IMR-90 (cell line): ENCODE data around the gene CYB5B. TPM values are rescaled to one million over a fixed set of nuclear protein-coding genes. Genes with fewer than 3 reads are reported as not detected.

ENCODE experiments used
- ATAC-seq: fragments of 200-7000 bp; cut with Tn5 transposase; 2 replicates; pipeline ENCODE4 v1.9.1; 2020; ENCODE audit warnings: low read depth, mild to moderate bottlenecking, moderate library complexity
- BruUV-seq: library from RNA; stranded (reverse); fragments of 400-500 nt; replicated peaks from 2 replicates; lab custom pipeline; 2021; lab: Mats Ljungman, UMichigan
- CTCF ChIA-PET: fragments of 300-600 bp; formaldehyde crosslinking; extraction: SDS; loops from one replicate; lab custom pipeline; 2021; ENCODE audit warnings: antibody characterized with exemption; lab: Yijun Ruan, JAX
- POLR2A ChIA-PET: fragments of 300-600 bp; sonication (Branson Sonifier 250); formaldehyde crosslinking; loops from one replicate; lab custom pipeline; 2022; ENCODE audit warnings: antibody characterized with exemption; ENCODE audit not compliant: unreplicated experiment; lab: Charles Lee
- DNase-seq: peaks from one replicate; pipeline ENCODE4 v3.0.0; 2013
- H2AFZ ChIP-seq: replicated peaks from 2 replicates; pipeline ENCODE3; 2013; ENCODE audit warnings: low read length, mild to moderate bottlenecking; ENCODE audit not compliant: poor library complexity
- H2AK5ac ChIP-seq: 2 replicates; pipeline ENCODE4 v1.6.1; 2013; ENCODE audit warnings: low read depth, low read length, inconsistent platforms
- H2AK9ac ChIP-seq: replicated peaks from 2 replicates; pipeline ENCODE3; 2013; ENCODE audit warnings: mild to moderate bottlenecking, low read depth, low read length, moderate library complexity; ENCODE audit not compliant: poor library complexity
- H2BK120ac ChIP-seq: 2 replicates; pipeline ENCODE4 v1.6.1; 2013; ENCODE audit warnings: low read depth, low read length, inconsistent platforms
- H2BK15ac ChIP-seq: 3 replicates; pipeline ENCODE4 v1.6.1; 2013; ENCODE audit warnings: low read depth, low read length, inconsistent platforms
- H2BK20ac ChIP-seq: 2 replicates; pipeline ENCODE4 v1.6.1; 2013; ENCODE audit warnings: low read depth, mild to moderate bottlenecking, inconsistent platforms, low read length, moderate library complexity
- H2BK5ac ChIP-seq: 2 replicates; pipeline ENCODE4 v1.6.1; 2013; ENCODE audit warnings: mild to moderate bottlenecking, low read depth, low read length, inconsistent platforms; ENCODE audit not compliant: poor library complexity, severe bottlenecking
- H3K14ac ChIP-seq: replicated peaks from 2 replicates; pipeline ENCODE4 v1.6.1; 2013; ENCODE audit warnings: low read depth, low read length, inconsistent platforms
- H3K18ac ChIP-seq: 2 replicates; pipeline ENCODE4 v1.6.1; 2013; ENCODE audit warnings: low read depth, low read length, control low read depth
- H3K23ac ChIP-seq: 2 replicates; pipeline ENCODE4 v1.6.1; 2013; ENCODE audit warnings: low read depth, low read length, inconsistent platforms
- H3K27ac ChIP-seq: 2 replicates; pipeline ENCODE4 v1.5.1; 2013; ENCODE audit warnings: mild to moderate bottlenecking, control low read depth, low read length; ENCODE audit not compliant: insufficient read depth
- H3K27me3 ChIP-seq: 2 replicates; pipeline ENCODE4 v1.6.1; 2013; ENCODE audit warnings: low read length; ENCODE audit not compliant: control insufficient read depth, insufficient read depth
- H3K36me3 ChIP-seq: 2 replicates; pipeline ENCODE4 v1.6.1; 2013; ENCODE audit warnings: low read length, mixed read lengths; ENCODE audit not compliant: control insufficient read depth, insufficient read depth
- H3K4ac ChIP-seq: 2 replicates; pipeline ENCODE4 v1.6.1; 2013; ENCODE audit warnings: low read depth, low read length, inconsistent platforms
- H3K4me1 ChIP-seq: 2 replicates; pipeline ENCODE4 v1.6.1; 2013; ENCODE audit warnings: low read length, mixed read lengths; ENCODE audit not compliant: control insufficient read depth, insufficient read depth
- H3K4me2 ChIP-seq: 2 replicates; pipeline ENCODE4 v1.6.1; 2013; ENCODE audit warnings: low read depth, mild to moderate bottlenecking, control low read depth, low read length, moderate library complexity
- H3K4me3 ChIP-seq: 2 replicates; pipeline ENCODE4 v1.5.1; 2013; ENCODE audit warnings: low read depth, mild to moderate bottlenecking, control low read depth, low read length, moderate library complexity; ENCODE audit not compliant: insufficient read depth
- H3K56ac ChIP-seq: 2 replicates; pipeline ENCODE4 v1.6.1; 2013; ENCODE audit warnings: low read length, inconsistent platforms; ENCODE audit not compliant: insufficient read depth; ENCODE audit errors: extremely low read depth
- H3K79me1 ChIP-seq, 2 experiments: 2 replicates each; pipeline ENCODE4 v1.6.1; 2013; ENCODE audit warnings: low read length in 2 of 2, inconsistent platforms in 1 of 2, low read depth in 1 of 2
- H3K9ac ChIP-seq: 2 replicates; pipeline ENCODE4 v1.6.1; 2013; ENCODE audit warnings: low read depth, low read length, control low read depth
- H3K9me1 ChIP-seq: 2 replicates; pipeline ENCODE4 v1.6.1; 2013; ENCODE audit warnings: low read length, inconsistent platforms; ENCODE audit not compliant: insufficient read depth
- H3K9me3 ChIP-seq: 2 replicates; pipeline ENCODE4 v1.6.1; 2013; ENCODE audit warnings: low read length; ENCODE audit not compliant: control insufficient read depth, insufficient read depth
- H4K20me1 ChIP-seq: 2 replicates; pipeline ENCODE4 v1.6.1; 2013; ENCODE audit warnings: low read length, inconsistent platforms; ENCODE audit not compliant: insufficient read depth
- H4K5ac ChIP-seq: 2 replicates; pipeline ENCODE4 v1.6.1; 2013; ENCODE audit warnings: mild to moderate bottlenecking, low read depth, low read length, control low read depth
- H4K8ac ChIP-seq, 2 experiments: 2 replicates each; pipeline ENCODE4 v1.6.1; 2013; ENCODE audit warnings: low read depth in 2 of 2, low read length in 2 of 2, control low read depth in 1 of 2, inconsistent platforms in 1 of 2
- H4K91ac ChIP-seq: 2 replicates; pipeline ENCODE4 v1.6.1; 2013; ENCODE audit warnings: low read depth, low read length, inconsistent platforms; ENCODE audit not compliant: insufficient read depth
- BHLHE40 ChIP-seq: fragments of 150-350 bp; IDR thresholded peaks from 2 replicates; pipeline ENCODE4 v1.6.1; 2016; ENCODE audit warnings: mild to moderate bottlenecking, low read depth, low read length
- CEBPB ChIP-seq: IDR thresholded peaks from 2 replicates; pipeline ENCODE4 v1.6.1; 2012; ENCODE audit warnings: low read depth, low read length, improper control_type of control experiment
- CTCF ChIP-seq: conservative IDR thresholded peaks from 2 replicates; pipeline ENCODE4 v1.5.1; 2012; ENCODE audit warnings: mild to moderate bottlenecking, low read depth, low read length, improper control_type of control experiment
- ELK1 ChIP-seq: fragments of 150-350 bp; IDR thresholded peaks from 2 replicates; pipeline ENCODE4 v1.6.1; 2016; ENCODE audit warnings: low read depth, mild to moderate bottlenecking, low read length, moderate library complexity, borderline replicate concordance
- FOS ChIP-seq: fragments of 150-350 bp; IDR thresholded peaks from 2 replicates; pipeline ENCODE4 v1.6.1; 2016; ENCODE audit warnings: low read depth, low read length
- MAFK ChIP-seq: IDR thresholded peaks from 2 replicates; pipeline ENCODE4 v1.6.1; 2012; ENCODE audit warnings: low read depth, low read length, improper control_type of control experiment
- MAZ ChIP-seq: IDR thresholded peaks from 2 replicates; pipeline ENCODE4 v1.6.1; 2012; ENCODE audit warnings: low read depth, mild to moderate bottlenecking, low read length, improper control_type of control experiment, moderate library complexity, borderline replicate concordance
- MXI1 ChIP-seq: IDR thresholded peaks from 2 replicates; pipeline ENCODE4 v1.6.1; 2012; ENCODE audit warnings: low read depth, mild to moderate bottlenecking, low read length, moderate library complexity, borderline replicate concordance
- NFE2L2 ChIP-seq: fragments of 150-350 bp; IDR thresholded peaks from 2 replicates; pipeline ENCODE4 v1.6.1; 2016; ENCODE audit warnings: low read depth, mild to moderate bottlenecking, low read length
- POLR2A ChIP-seq: IDR thresholded peaks from 2 replicates; pipeline ENCODE4 v1.6.1; 2012; ENCODE audit warnings: mild to moderate bottlenecking, low read depth, low read length
- RAD21 ChIP-seq: IDR thresholded peaks from 2 replicates; pipeline ENCODE4 v1.6.1; 2012; ENCODE audit warnings: low read length, improper control_type of control experiment
- SMC3 ChIP-seq: fragments of 150-350 bp; IDR thresholded peaks from 2 replicates; pipeline ENCODE4 v1.6.1; 2016; ENCODE audit warnings: low read depth, mild to moderate bottlenecking, antibody characterized with exemption, low read length, moderate library complexity
- USF2 ChIP-seq: fragments of 150-350 bp; IDR thresholded peaks from 2 replicates; pipeline ENCODE4 v1.6.1; 2017; ENCODE audit warnings: mild to moderate bottlenecking, antibody characterized with exemption, low read length, low read depth
- WGBS, 2 experiments: methylation state at CpG; one replicate each; pipeline versions ENCODE4 v1.1.5 to v1.1.7; 2013; ENCODE audit warnings: missing lambda C conversion rate in 2 of 2; ENCODE audit not compliant: insufficient read length in 1 of 2; ENCODE audit errors: extremely low coverage in 2 of 2; 5-methylcytosine and 5-hydroxymethylcytosine counted together
- dilution Hi-C: fragments of 300-500 bp; cut with HindIII; formaldehyde crosslinking; loops from one replicate; pipeline ENCODE4 v1.14.3; 2018; ENCODE audit warnings: low sequenced_read_pairs; ENCODE audit not compliant: unreplicated experiment
- in situ Hi-C: fragments of 300-500 bp; cut with MboI; formaldehyde crosslinking; loops from 3 replicates; pipeline ENCODE4 v1.14.3; 2019; ENCODE audit warnings: low sequenced_read_pairs, inconsistent platforms, mixed read lengths
- intact Hi-C: fragments of 100-400 bp; cut with micrococcal nuclease; formaldehyde crosslinking; loops from 2 replicates; pipeline ENCODE4 v1.10.0; 2022
- polyA plus RNA-seq, 3 experiments: library from polyadenylated mRNA; depleted of rRNA; stranded (reverse); fragments of >200 nt; gene quantifications; 2 replicates each; pipeline ENCODE4 v1.2.3, GENCODE V29; 2012; ENCODE audit warnings: low replicate concordance in 1 of 3
- total RNA-seq: library from RNA; depleted of rRNA; stranded (reverse); fragments of >200 nt; gene quantifications from 2 replicates; pipeline ENCODE4 v1.2.3, GENCODE V29; 2012

Gene CYB5B
- total and polyA plus RNA-seq, 2 of the 4 experiments (the other 2 are of a cell fraction): 100 to 102 TPM

GRCh38 chr16:69382421-69382820 is 42.0 kb upstream of the CYB5B start:
- no peak overlapping the region for H2BK5ac ChIP-seq
- H3K4me2 ChIP-seq: no peak overlapping the region
- intact Hi-C loops (loop anchor here (5.0 kb wide), 1 partner anchor 375 kb away; no protein-coding TSS in a partner anchor), in situ Hi-C loops (no loop called here), dilution Hi-C loops (no loop called here)
- H2BK20ac ChIP-seq: no peak overlapping the region
- H3K27ac ChIP-seq: no peak overlapping the region
- H3K18ac ChIP-seq: no peak overlapping the region
- H3K14ac ChIP-seq: no peak overlapping the region
- DNase-seq (peak; percentile 10), ATAC-seq (no peak)
- H2BK120ac ChIP-seq: no peak overlapping the region
- H3K4me3 ChIP-seq: no peak overlapping the region
- no peaks in the 10 kb centered on the region for H3K27me3 ChIP-seq
- H3K4me1 ChIP-seq: no peaks in the 10 kb centered on the region; the same call in 1 of the 2 replicates
- H3K9me3 ChIP-seq: no peaks in the 10 kb centered on the region
- ChIA-PET CTCF (no interaction called here), POLR2A (no interaction called here)
- no peak overlapping the region for H4K8ac ChIP-seq
- no peak overlapping the region for H2BK15ac ChIP-seq
- H2AK9ac ChIP-seq: no peak overlapping the region
- no CpG with 5 or more reads among the region's 2 CpGs for WGBS, 2 experiments
- H3K79me1 ChIP-seq: peaks cover 26 to 35% of the 10 kb centered on the region in 2 experiments
- H3K23ac ChIP-seq: no peak overlapping the region
- no peak overlapping the region for H2AK5ac ChIP-seq
- H4K5ac ChIP-seq: no peak overlapping the region
- no peak overlapping the region for H4K91ac ChIP-seq
- no peak overlapping the region for H2AFZ ChIP-seq
- H3K9ac ChIP-seq: no peak overlapping the region
- no peak overlapping the region for H3K4ac ChIP-seq
- peaks cover 15% of the 10 kb centered on the region for H3K36me3 ChIP-seq
- H4K20me1 ChIP-seq: no peaks in the 10 kb centered on the region
- no TSS peak for BruUV-seq
- H3K56ac ChIP-seq: no peak overlapping the region
- H3K9me1 ChIP-seq: peaks cover 3% of the 10 kb centered on the region
- TF ChIP-seq ELK1: no peak
- no peak for TF ChIP-seq SMC3
- TF ChIP-seq CEBPB: no peak
- TF ChIP-seq POLR2A: no peak
- no peak for TF ChIP-seq BHLHE40
- no peak for TF ChIP-seq MAZ
- no peak for TF ChIP-seq RAD21
- no peak for TF ChIP-seq MXI1
- TF ChIP-seq FOS: no peak
- no peak for TF ChIP-seq NFE2L2
- TF ChIP-seq CTCF: no peak
- no peak for TF ChIP-seq USF2
- TF ChIP-seq MAFK: no peak
